K562 (cell line): ENCODE data around the gene HPF1. TPM values are rescaled to one million over a fixed set of nuclear protein-coding genes. Genes with fewer than 3 reads are reported as not detected.
A peak's percentile ranks its signal among the peaks of the same experiment; 100 is the strongest.

Experiments
- ESRRA ChIP-seq: fragments of 450-650 bp; IDR thresholded peaks from 2 replicates; pipeline ENCODE4 v1.6.1; 2014; ENCODE audit warnings: low read depth, mild to moderate bottlenecking, moderate library complexity, borderline replicate concordance
- EWSR1 ChIP-seq: fragments of 450-650 bp; IDR thresholded peaks from 2 replicates; pipeline ENCODE4 v1.6.1; 2018; ENCODE audit warnings: borderline replicate concordance, mild to moderate bottlenecking, low read depth, moderate library complexity; ENCODE audit not compliant: partially characterized antibody
- NEUROD1 ChIP-seq: fragments of 150-350 bp; IDR thresholded peaks from 2 replicates; pipeline ENCODE4 v1.6.1; 2014; ENCODE audit warnings: borderline replicate concordance, low read length, low read depth; ENCODE audit not compliant: partially characterized antibody
- RAD21 ChIP-seq, 2 experiments: fragments of 250-450 bp in 1 of 2; fragments of 450-650 bp in 1 of 2; sonication (Bioruptor Pico) in 1 of 2; formaldehyde crosslinking in 1 of 2; IDR thresholded peaks in 1 of 2; conservative IDR thresholded peaks in 1 of 2; 2 replicates each; pipeline versions ENCODE4 v1.4.0 to v1.8.0; 2020 to 2022; ENCODE audit warnings: mild to moderate bottlenecking in 2 of 2, moderate library complexity in 1 of 2
- TOE1 ChIP-seq, 2 experiments: fragments of 450-650 bp in 1 of 2; sonication (generic) in 1 of 2; formaldehyde crosslinking in 1 of 2; IDR thresholded peaks; 2 replicates each; pipeline versions ENCODE4 v1.7.1 to v1.8.0; 2016 to 2022; ENCODE audit warnings: borderline replicate concordance in 2 of 2, mild to moderate bottlenecking in 2 of 2, antibody characterized with exemption in 1 of 2, inconsistent platforms in 1 of 2, low read depth in 1 of 2, missing genetic modification reagents in 1 of 2, moderate library complexity in 1 of 2
- U2AF1 ChIP-seq: fragments of 200-400 bp; formaldehyde crosslinking; optimal IDR thresholded peaks from 2 replicates; pipeline ENCODE3; 2017; ENCODE audit warnings: mild to moderate bottlenecking, low read depth, low read length, moderate library complexity
- YY1 ChIP-seq, 3 experiments: IDR thresholded peaks; 2 replicates each; pipeline ENCODE4 v1.6.1; 2011; ENCODE audit warnings: low read length in 2 of 3, mild to moderate bottlenecking in 2 of 3, moderate library complexity in 2 of 3, borderline replicate concordance in 1 of 3, control low read depth in 1 of 3, low read depth in 1 of 3; ENCODE audit not compliant: insufficient read depth in 3 of 3, insufficient replicate concordance in 2 of 3, control insufficient read depth in 1 of 3, insufficient read length in 1 of 3; ENCODE audit errors: extremely low read depth in 1 of 3
- ZBTB33 ChIP-seq: sonication (generic); formaldehyde crosslinking; IDR thresholded peaks from 2 replicates; pipeline ENCODE4 v1.8.1; 2023; ENCODE audit warnings: mild to moderate bottlenecking, missing genetic modification reagents
- ZFP30 ChIP-seq: fragments of 250-450 bp; sonication (Bioruptor Pico); IDR thresholded peaks from 2 replicates; pipeline ENCODE4 v1.8.0; 2022; ENCODE audit warnings: moderate library complexity, mild to moderate bottlenecking, inconsistent platforms, borderline replicate concordance
- polyA plus RNA-seq, 8 experiments: library from polyadenylated mRNA; depleted of rRNA in 4 of 8; stranded (reverse) in 5 of 8; unstranded in 3 of 8; fragments of >200 nt; fragmentation: Nextera tagmentation in 2 of 8; fragmentation: Illumina TruSeq in 1 of 8; extraction: Ambion mirVana in 2 of 8; extraction: Trizol in 1 of 8; gene quantifications; 2 replicates each; pipeline versions ENCODE4 v1.2.1 to v1.2.3, GENCODE V29; 2011 to 2014; ENCODE audit warnings: inconsistent platforms in 1 of 8, missing spikeins in 1 of 8
- total RNA-seq, 7 experiments: library from RNA; depleted of rRNA in 6 of 7; stranded (reverse); fragments of >200 nt in 6 of 7; fragmentation: Illumina TruSeq in 2 of 7; extraction: Trizol in 2 of 7; gene quantifications; 2 replicates each; pipeline versions ENCODE4 v1.2.1 to v1.2.3, GENCODE V29; 2011 to 2021; ENCODE audit warnings: low replicate concordance in 1 of 7
- TF ChIP-seq, protein P1 (sequence below): IDR thresholded peaks from 2 replicates; pipeline ENCODE4 v1.6.1; 2014; ENCODE audit warnings: antibody characterized with exemption
- TF ChIP-seq, protein P2 (sequence below), 3 experiments: fragments of 200-800 bp in 1 of 3; fragments of 250-450 bp in 1 of 3; fragments of 450-650 bp in 1 of 3; sonication (Bioruptor Pico) in 1 of 3; sonication (Bioruptor generic) in 1 of 3; formaldehyde crosslinking in 1 of 3; IDR thresholded peaks; 2 replicates each; pipeline versions ENCODE4 v1.6.1 to v1.8.0; 2016 to 2022; ENCODE audit warnings: mild to moderate bottlenecking in 2 of 3, missing genetic modification characterization in 2 of 3, missing compliant biosample characterization in 1 of 3, moderate library complexity in 1 of 3

HPF1 gene
- total and polyA plus RNA-seq, 9 of the 15 experiments (the other 6 are each of a cell fraction or from before 2014, with no cell fraction given): 21.2 to 89.4 (median 35.2) TPM

DNA sequence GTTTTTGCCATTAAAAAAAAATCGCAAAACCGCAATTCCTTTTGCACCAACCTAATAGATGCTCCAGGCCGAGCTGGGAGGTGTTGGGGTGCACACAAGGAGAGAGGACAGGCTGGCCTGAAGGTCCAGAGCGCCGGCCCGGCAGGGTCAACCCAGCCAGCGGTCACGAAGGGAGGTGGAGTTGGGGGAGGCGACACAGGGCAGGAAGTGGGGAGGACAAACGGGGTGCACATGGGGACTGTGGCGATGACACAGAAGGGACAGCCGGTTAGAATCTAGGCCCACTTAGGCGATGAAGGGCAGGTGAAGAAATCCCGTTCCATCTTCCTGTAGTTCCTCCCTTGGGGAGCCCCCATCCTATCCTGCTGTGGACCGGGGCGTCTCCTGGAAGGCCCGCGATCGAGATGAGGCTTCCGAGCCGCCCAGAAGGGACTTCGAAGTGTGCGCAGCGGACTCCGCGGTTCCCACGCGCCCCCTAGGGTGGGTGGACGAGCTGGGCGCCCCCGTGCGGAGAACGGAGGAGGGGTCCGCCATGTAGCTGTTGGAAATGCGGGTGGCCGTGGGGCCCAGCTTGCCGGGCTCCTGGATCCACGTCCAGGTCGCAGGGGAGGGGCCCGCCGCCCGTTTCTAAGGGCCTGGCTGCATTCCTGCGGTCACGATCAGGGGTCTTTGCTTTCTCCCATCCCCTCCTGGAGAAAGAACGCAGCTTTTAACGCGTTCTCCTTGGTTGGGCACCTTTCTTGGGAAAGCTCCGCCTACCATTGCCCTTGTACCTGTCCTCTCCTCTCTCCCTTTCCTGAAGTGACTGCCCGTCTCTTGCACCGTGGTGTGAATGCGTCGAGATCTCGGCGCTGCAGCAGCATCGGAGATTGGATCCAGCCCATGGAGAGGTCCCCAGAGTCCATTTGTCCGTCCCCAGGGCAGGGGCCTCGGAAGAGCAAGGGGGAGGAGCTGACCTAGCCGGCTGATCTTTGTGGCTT, 17.0 kb upstream of the HPF1 start (continued):
- TF ChIP-seq ZBTB33 (0 out of 2 replicates have a peak, but pooled peaks have one; percentile 56), YY1 (IDR thresholded peaks at IDR 0.05; ENCODE audit: borderline replicate concordance in 1 of 3, control insufficient read depth in 1 of 3, extremely low read depth in 1 of 3, insufficient read depth in 3 of 3, insufficient read length in 1 of 3, insufficient replicate concordance in 2 of 3, low read depth in 1 of 3, low read length in 2 of 3) (peak in 1 of 3 experiments; percentile 49), ZFP30 (CRISPR knock-in tag) (no peak), EWSR1 (no peak), RAD21 (CRISPR knock-in tag; conservative IDR thresholded peaks at IDR 0.05 in 1 of 2, IDR thresholded peaks at IDR 0.05 in 1 of 2) (peak in 1 of 2 experiments; percentile 45; a peak in 2 of 4 replicates), ESRRA (no peak), U2AF1 (no peak), TOE1 (IDR thresholded peaks at IDR 0.05; ENCODE audit: borderline replicate concordance) (no peak), TOE1 (CRISPR knock-in tag; IDR thresholded peaks at IDR 0.05; ENCODE audit: borderline replicate concordance, low read depth) (no peak), NEUROD1 (no peak)
- TF ChIP-seq, protein P1, sequence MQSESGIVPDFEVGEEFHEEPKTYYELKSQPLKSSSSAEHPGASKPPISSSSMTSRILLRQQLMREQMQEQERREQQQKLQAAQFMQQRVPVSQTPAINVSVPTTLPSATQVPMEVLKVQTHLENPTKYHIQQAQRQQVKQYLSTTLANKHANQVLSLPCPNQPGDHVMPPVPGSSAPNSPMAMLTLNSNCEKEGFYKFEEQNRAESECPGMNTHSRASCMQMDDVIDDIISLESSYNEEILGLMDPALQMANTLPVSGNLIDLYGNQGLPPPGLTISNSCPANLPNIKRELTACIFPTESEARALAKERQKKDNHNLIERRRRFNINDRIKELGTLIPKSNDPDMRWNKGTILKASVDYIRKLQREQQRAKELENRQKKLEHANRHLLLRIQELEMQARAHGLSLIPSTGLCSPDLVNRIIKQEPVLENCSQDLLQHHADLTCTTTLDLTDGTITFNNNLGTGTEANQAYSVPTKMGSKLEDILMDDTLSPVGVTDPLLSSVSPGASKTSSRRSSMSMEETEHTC: no peak
- TF ChIP-seq, protein P2, sequence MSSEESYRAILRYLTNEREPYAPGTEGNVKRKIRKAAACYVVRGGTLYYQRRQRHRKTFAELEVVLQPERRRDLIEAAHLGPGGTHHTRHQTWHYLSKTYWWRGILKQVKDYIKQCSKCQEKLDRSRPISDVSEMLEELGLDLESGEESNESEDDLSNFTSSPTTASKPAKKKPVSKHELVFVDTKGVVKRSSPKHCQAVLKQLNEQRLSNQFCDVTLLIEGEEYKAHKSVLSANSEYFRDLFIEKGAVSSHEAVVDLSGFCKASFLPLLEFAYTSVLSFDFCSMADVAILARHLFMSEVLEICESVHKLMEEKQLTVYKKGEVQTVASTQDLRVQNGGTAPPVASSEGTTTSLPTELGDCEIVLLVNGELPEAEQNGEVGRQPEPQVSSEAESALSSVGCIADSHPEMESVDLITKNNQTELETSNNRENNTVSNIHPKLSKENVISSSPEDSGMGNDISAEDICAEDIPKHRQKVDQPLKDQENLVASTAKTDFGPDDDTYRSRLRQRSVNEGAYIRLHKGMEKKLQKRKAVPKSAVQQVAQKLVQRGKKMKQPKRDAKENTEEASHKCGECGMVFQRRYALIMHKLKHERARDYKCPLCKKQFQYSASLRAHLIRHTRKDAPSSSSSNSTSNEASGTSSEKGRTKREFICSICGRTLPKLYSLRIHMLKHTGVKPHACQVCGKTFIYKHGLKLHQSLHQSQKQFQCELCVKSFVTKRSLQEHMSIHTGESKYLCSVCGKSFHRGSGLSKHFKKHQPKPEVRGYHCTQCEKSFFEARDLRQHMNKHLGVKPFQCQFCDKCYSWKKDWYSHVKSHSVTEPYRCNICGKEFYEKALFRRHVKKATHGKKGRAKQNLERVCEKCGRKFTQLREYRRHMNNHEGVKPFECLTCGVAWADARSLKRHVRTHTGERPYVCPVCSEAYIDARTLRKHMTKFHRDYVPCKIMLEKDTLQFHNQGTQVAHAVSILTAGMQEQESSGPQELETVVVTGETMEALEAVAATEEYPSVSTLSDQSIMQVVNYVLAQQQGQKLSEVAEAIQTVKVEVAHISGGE (CRISPR knock-in tag; IDR thresholded peaks at IDR 0.05): peak in 1 of 3 experiments; percentile 71; a peak in 2 of 6 replicates
